ENCODE data around the gene USF1.
A peak's percentile ranks its signal among the peaks of the same experiment; 100 is the strongest.

USF1 gene, protein sequence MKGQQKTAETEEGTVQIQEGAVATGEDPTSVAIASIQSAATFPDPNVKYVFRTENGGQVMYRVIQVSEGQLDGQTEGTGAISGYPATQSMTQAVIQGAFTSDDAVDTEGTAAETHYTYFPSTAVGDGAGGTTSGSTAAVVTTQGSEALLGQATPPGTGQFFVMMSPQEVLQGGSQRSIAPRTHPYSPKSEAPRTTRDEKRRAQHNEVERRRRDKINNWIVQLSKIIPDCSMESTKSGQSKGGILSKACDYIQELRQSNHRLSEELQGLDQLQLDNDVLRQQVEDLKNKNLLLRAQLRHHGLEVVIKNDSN

DNA sequence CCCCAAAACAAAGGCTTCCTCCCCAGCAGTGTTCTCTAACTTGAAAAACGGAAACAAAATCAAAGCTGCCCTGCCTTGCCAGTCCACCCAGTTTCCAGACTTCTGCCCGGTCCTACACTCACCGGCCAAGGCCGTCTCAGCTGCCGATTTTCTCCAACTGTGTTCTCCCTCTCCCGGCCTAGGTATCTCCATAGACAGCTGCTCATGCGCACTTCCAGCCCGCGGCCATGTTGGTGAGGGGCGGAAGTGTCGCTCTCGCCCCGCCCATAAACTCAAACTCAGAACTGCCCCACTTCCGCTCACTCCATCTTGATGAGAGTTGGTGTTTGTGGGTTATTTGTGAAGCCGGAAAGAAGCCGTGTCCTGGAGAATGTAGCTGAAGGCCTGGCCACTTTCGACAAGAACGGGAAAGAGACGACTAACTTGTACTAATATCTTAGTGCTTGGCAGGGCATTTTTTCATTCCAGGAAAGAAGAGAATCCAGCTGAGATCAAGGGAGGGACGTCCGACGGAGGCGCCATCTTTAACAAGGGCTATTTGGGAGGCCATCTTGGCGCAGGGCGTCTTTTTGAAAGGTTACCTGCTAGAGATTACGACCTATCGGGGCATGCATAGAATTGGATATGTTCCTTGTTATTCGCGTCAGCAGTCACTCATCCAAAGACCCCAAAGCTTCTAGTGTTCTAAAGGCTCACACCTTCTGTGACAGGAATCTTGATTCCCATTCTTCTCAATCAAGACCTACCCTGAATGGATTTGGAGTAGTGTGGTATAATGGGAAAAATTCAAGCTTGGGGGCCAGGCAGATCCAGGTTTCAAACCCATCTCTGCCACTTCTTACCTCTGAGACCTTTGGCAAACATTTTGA is at the start of gene USF1:
Gene USF1, minus strand, starts transcription at position 242 of the 869 bp plus-strand sequence. CDS start 2,702 bp downstream, outside the sequence.
- peak within 1 kb of the TSS; percentile 95 for H3K4me3 ChIP-seq (replicated peaks; ENCODE audit: low read depth, low read length)
- DNase-seq (ENCODE audit: low read depth), result peak; percentile 97
- TF ChIP-seq, protein P1, sequence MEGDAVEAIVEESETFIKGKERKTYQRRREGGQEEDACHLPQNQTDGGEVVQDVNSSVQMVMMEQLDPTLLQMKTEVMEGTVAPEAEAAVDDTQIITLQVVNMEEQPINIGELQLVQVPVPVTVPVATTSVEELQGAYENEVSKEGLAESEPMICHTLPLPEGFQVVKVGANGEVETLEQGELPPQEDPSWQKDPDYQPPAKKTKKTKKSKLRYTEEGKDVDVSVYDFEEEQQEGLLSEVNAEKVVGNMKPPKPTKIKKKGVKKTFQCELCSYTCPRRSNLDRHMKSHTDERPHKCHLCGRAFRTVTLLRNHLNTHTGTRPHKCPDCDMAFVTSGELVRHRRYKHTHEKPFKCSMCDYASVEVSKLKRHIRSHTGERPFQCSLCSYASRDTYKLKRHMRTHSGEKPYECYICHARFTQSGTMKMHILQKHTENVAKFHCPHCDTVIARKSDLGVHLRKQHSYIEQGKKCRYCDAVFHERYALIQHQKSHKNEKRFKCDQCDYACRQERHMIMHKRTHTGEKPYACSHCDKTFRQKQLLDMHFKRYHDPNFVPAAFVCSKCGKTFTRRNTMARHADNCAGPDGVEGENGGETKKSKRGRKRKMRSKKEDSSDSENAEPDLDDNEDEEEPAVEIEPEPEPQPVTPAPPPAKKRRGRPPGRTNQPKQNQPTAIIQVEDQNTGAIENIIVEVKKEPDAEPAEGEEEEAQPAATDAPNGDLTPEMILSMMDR (IDR thresholded peaks at IDR 0.05; ENCODE audit: low read length, missing control alignments), result no peak

DNA sequence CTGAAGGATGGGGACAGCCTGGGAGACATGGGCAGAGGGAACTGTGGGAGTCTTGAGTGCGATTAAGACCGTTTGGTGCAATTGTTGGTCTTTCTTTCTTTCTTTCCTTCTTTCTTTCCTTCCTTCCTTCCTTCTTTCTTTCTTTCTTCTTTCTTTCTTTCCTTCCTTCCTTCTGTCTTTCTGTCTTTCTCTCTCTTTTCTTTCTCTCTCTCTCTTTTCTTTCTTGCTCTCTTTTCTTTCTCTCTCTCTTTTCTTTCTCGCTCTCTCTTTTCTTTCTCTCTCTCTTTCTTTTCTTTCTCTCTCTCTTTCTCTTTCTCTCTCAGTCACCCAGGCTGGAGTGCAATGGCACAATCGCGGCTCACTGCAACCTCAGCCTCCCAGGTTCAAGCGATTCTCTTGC is 49.5 kb upstream of the USF1 start:
- DNase-seq (ENCODE audit: low read depth), result no peak
- no peak overlapping the region for H3K4me3 ChIP-seq (replicated peaks; ENCODE audit: low read depth, low read length)
- TF ChIP-seq, protein P1 (IDR thresholded peaks at IDR 0.05; ENCODE audit: low read length, missing control alignments), result no peak

DNA sequence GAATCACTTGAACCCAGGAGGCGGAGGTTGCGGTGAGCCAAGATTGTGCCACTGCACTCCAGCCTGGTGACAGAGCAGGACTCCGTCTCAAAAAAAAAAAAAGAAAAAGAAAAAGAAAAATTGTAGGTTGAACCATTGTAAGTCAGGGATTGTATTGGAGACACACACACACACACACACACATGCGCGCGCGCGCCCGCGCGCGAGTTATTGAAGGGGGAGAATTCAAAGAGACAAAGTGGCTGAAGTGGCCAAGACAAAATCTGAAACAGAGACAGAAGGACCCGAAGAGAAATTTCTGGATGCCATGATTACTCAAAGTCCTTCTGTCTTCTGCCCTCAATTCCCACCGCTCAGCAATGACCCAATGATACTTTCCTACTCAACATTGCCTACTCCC is 48.7 kb upstream of the USF1 start:
- TF ChIP-seq, protein P1 (IDR thresholded peaks at IDR 0.05; ENCODE audit: low read length, missing control alignments), result no peak

DNA sequence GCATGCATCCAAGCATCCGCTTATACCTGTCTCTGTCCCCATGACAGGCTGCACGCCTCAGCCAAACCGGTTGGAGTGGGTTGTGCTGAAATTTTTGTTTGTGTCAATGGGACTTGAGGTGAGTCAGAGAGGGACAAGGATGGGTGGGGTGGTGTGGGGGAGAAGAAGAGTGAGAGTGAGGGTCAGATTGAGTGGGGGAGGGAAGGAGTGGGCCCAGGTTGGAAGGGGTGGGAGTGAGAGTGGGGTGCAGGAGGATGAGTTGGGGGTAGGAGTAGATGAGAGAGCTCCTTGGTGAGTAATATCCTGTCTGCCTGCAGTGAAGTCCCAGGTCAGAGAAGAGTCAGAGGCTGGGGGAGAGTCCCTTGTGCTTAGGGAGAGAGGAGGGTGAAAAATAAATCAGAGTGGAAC is 46.8 kb upstream of the USF1 start:
- DNase-seq (ENCODE audit: low read depth), result no peak
- TF ChIP-seq, protein P1 (IDR thresholded peaks at IDR 0.05; ENCODE audit: low read length, missing control alignments), result no peak
- H3K4me3 ChIP-seq (replicated peaks; ENCODE audit: low read depth, low read length), result no peak overlapping the region

More for the DNA sequence above, 48.7 kb upstream of the USF1 start:
- H3K4me3 ChIP-seq (replicated peaks; ENCODE audit: low read depth, low read length), result no peak overlapping the region
- DNase-seq (ENCODE audit: low read depth), result no peak

DNA sequence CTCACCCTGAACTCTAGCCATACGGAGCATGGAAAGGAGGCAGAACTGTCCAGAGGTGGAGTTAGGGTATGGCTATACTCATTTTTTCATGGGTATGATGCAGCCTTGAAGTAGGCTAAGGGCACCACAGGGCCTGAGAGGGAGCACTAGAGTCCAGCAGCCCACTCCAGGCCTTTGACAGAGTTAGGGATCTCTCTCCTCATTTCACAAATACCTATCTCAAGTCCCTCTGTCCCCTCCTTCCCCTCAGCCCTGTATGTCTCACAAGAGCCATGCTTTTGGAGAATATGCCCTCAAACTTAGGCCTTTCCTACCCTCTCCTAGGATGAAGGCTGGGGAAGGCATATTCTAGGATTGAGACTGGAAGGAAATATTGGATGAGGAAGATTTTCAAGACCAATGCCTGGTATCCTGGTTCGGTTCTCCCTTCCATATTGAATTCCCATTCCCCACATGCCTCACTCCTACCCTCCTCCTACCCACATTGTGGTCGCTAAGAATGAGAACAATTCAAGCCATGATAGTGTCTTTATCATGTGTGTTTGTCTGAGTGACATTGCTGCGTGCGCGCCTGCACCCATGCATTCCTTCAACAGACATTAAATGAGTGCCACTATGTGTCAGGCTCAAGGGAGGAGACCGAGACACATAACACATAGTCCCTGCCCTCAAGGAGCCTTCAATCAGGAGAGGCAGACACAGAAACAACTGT is 46.2 kb upstream of the USF1 start:
- H3K4me3 ChIP-seq (replicated peaks; ENCODE audit: low read depth, low read length), result no peak overlapping the region
- no peak for DNase-seq (ENCODE audit: low read depth)
- TF ChIP-seq, protein P1 (IDR thresholded peaks at IDR 0.05; ENCODE audit: low read length, missing control alignments), result no peak

DNA sequence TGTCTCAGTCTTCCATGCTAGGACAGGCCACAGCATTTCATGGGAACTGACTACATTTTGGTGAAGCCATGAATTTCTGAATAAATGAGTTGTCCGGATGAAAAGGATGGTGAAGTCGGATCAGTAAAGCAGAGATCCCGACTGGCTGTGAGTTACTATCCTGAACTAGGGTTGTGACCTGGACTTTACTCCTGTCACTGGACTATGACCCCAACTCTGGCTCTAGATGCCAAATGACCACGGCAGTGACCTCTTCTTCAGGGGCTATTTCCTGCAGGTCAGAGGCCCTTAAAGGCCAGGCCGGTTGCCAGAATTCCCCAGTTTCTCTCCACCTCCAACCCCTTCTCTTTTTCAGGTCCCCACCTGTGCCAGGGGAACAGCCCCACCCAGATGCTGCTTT is 45.3 kb upstream of the USF1 start:
- TF ChIP-seq, protein P1 (IDR thresholded peaks at IDR 0.05; ENCODE audit: low read length, missing control alignments), result no peak
- H3K4me3 ChIP-seq (replicated peaks; ENCODE audit: low read depth, low read length), result no peak overlapping the region
- no peak for DNase-seq (ENCODE audit: low read depth)
